ENCODE data around the gene THADA. TPM values are rescaled to one million over a fixed set of nuclear protein-coding genes. Genes with fewer than 3 reads are reported as not detected.
A peak's percentile ranks its signal among the peaks of the same experiment; 100 is the strongest.

Gene THADA
- total RNA-seq, 4 donors from 2014 or later = 49.9 to 90.2 (median 65.2) TPM

- 94 to 100% methylated on average over 1 of the region's 1 CpG for WGBS, 2 donors
- TF ChIP-seq CTCF (IDR thresholded peaks at IDR 0.05) = no peak
- no peak for TF ChIP-seq POLR2A (IDR thresholded peaks at IDR 0.05)
- DNase-seq = no peak
- no peak overlapping the region for H3K27ac ChIP-seq
- H3K36me3 ChIP-seq = no peaks in the 10 kb centered on the region
- H3K9me3 ChIP-seq = no peaks in the 10 kb centered on the region
- no peak overlapping the region for H3K4me3 ChIP-seq (replicated peaks in 1 of 3)
- no peaks in the 10 kb centered on the region for H3K27me3 ChIP-seq
- H3K4me1 ChIP-seq = peaks cover 3 to 17% of the 10 kb centered on the region in 2 donors
- intact Hi-C loops (cut with DNase I) = no loop called here
Measured at GRCh38 chr2:43441195-43441594, 154.6 kb downstream of the THADA start.

- H3K4me1 ChIP-seq = peaks cover 0 to 21% of the 10 kb centered on the region in 2 donors
- intact Hi-C loops (cut with DNase I) = no loop called here
- DNase-seq = no peak
- TF ChIP-seq CTCF (IDR thresholded peaks at IDR 0.05) (no peak), POLR2A (IDR thresholded peaks at IDR 0.05) (no peak)
- no peaks in the 10 kb centered on the region for H3K36me3 ChIP-seq
- 85% methylated on average over 7 of the region's 7 CpGs for WGBS, 2 donors
- H3K27ac ChIP-seq = no peak overlapping the region
- H3K27me3 ChIP-seq = no peaks in the 10 kb centered on the region
- no peaks in the 10 kb centered on the region for H3K9me3 ChIP-seq
- H3K4me3 ChIP-seq (replicated peaks in 1 of 3) = no peak overlapping the region
Measured at GRCh38 chr2:43438858-43439655, 156.8 kb downstream of the THADA start.

- 64 to 69% methylated on average over 3 of the region's 3 CpGs for WGBS, 2 donors
- intact Hi-C loops (cut with DNase I) = no loop called here
- H3K36me3 ChIP-seq = no peaks in the 10 kb centered on the region
- H3K27ac ChIP-seq = no peak overlapping the region
- no peaks in the 10 kb centered on the region for H3K9me3 ChIP-seq
- H3K4me3 ChIP-seq (replicated peaks in 1 of 3) = no peak overlapping the region
- peaks cover 0 to 16% of the 10 kb centered on the region in 2 donors for H3K4me1 ChIP-seq
- no peak for DNase-seq
- H3K27me3 ChIP-seq = no peaks in the 10 kb centered on the region
- no peak for TF ChIP-seq POLR2A (IDR thresholded peaks at IDR 0.05)
- no peak for TF ChIP-seq CTCF (IDR thresholded peaks at IDR 0.05)
Measured at GRCh38 chr2:43438342-43438741, 157.5 kb downstream of the THADA start.

- TF ChIP-seq CTCF (IDR thresholded peaks at IDR 0.05) (no peak), POLR2A (IDR thresholded peaks at IDR 0.05) (no peak)
- no peak overlapping the region for H3K27ac ChIP-seq
- no peak overlapping the region for H3K4me3 ChIP-seq (replicated peaks in 1 of 3)
- H3K4me1 ChIP-seq = peaks cover 0 to 16% of the 10 kb centered on the region in 2 donors
- H3K36me3 ChIP-seq = no peaks in the 10 kb centered on the region
- intact Hi-C loops (cut with DNase I) = no loop called here
- no peaks in the 10 kb centered on the region for H3K9me3 ChIP-seq
- WGBS, 2 donors = 88 to 90% methylated on average over 2 of the region's 2 CpGs
- no peak for DNase-seq
- H3K27me3 ChIP-seq = no peaks in the 10 kb centered on the region
Measured at GRCh38 chr2:43437363-43437762, 158.5 kb downstream of the THADA start.

GRCh38 chr2:43436431-43436830 lies 159.4 kb downstream of the THADA start:
- H3K27ac ChIP-seq = peak overlapping the region in 2 of 3 donors; percentile 24 to 31
- peaks cover 0 to 16% of the 10 kb centered on the region in 2 donors for H3K4me1 ChIP-seq
- no peak for TF ChIP-seq POLR2A (IDR thresholded peaks at IDR 0.05)
- TF ChIP-seq CTCF (IDR thresholded peaks at IDR 0.05) = no peak
- intact Hi-C loops (cut with DNase I) = no loop called here
- no peaks in the 10 kb centered on the region for H3K9me3 ChIP-seq
- H3K4me3 ChIP-seq (replicated peaks in 1 of 3) = no peak overlapping the region
- no peaks in the 10 kb centered on the region for H3K36me3 ChIP-seq
- no peak for DNase-seq
- H3K27me3 ChIP-seq = no peaks in the 10 kb centered on the region
- WGBS, 2 donors = 93 to 100% methylated on average over 1 of the region's 1 CpG

Measured in thyroid gland (tissue), 4 donors.